Upper lobe of right lung (tissue), 1 donor: ENCODE results near the gene NINL. TPM values are rescaled to one million over a fixed set of nuclear protein-coding genes. Genes with fewer than 3 reads are reported as not detected.

Experiments used
- ATAC-seq: fragments of 200-7000 bp; cut with Tn5 transposase; one replicate; pipeline ENCODE4 v1.9.1; 2020; ENCODE audit warnings: mild to moderate bottlenecking, moderate library complexity
- DNase-seq: peaks from one replicate; pipeline ENCODE4 v3.0.0-alpha.2; 2020
- H3K27ac ChIP-seq: fragments of 200-600 bp; one replicate; pipeline ENCODE4 v1.8.0; 2022
- H3K27me3 ChIP-seq: fragments of 200-600 bp; one replicate; pipeline ENCODE4 v1.8.0; 2022; ENCODE audit warnings: mild to moderate bottlenecking
- H3K36me3 ChIP-seq: fragments of 200-600 bp; one replicate; pipeline ENCODE4 v1.8.0; 2022
- H3K4me1 ChIP-seq: fragments of 200-600 bp; one replicate; pipeline ENCODE4 v1.8.0; 2022
- H3K4me3 ChIP-seq: fragments of 200-600 bp; one replicate; pipeline ENCODE4 v1.8.0; 2022; ENCODE audit warnings: mild to moderate bottlenecking
- H3K9me3 ChIP-seq: fragments of 200-600 bp; one replicate; pipeline ENCODE4 v1.8.0; 2022
- intact Hi-C: fragments of 100-400 bp; cut with DNase I; formaldehyde crosslinking; loops from one replicate; pipeline ENCODE4 v1.11.0; 2022
- total RNA-seq: library from RNA; stranded (reverse); fragmentation: NEBNext Ultra II Directional; extraction: Animal tissue kit (Norgen Biotek cat#: 25700); gene quantifications from one replicate; pipeline ENCODE4 v1.2.1, GENCODE V29; 2021
- TF ChIP-seq, protein P1 (sequence below): fragments of 200-600 bp; IDR thresholded peaks from one replicate; pipeline ENCODE4 v1.8.0; 2022; ENCODE audit warnings: antibody characterized with exemption
- donor health status: DM: no; HTN: yes; CAD: no; lungs with severe emphysema.

The NINL gene
- total RNA-seq, 1 donor from 2014 or later: 13.2 TPM

DNA sequence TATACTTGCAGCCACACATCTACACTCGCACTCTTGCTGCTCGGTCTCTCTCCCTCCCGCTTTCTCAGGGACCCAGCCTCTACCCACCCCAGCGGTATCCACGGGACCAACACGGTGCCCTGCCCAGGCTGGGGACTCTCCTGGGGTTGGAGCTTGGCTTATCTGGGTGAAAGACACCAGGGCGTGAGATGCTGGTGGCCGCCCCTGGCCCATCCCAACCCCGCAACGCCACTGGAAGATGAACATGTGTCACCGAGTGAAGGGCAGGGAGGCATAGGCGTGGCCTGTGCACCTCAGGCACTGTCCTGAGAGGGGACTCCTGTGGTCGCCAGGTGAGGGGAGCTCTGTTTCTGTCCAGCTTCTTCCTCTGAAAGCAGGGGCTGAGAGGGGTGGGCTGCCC is 47.4 kb downstream of the NINL start:
- Histone ChIP-seq H3K36me3 (no peaks in the 10 kb centered on the region), H3K4me1 (peaks cover 20% of the 10 kb centered on the region), H3K27me3 (no peaks in the 10 kb centered on the region), H3K9me3 (no peaks in the 10 kb centered on the region), H3K27ac (no peak overlapping the region), H3K4me3 (no peak overlapping the region)
- TF ChIP-seq, protein P1, sequence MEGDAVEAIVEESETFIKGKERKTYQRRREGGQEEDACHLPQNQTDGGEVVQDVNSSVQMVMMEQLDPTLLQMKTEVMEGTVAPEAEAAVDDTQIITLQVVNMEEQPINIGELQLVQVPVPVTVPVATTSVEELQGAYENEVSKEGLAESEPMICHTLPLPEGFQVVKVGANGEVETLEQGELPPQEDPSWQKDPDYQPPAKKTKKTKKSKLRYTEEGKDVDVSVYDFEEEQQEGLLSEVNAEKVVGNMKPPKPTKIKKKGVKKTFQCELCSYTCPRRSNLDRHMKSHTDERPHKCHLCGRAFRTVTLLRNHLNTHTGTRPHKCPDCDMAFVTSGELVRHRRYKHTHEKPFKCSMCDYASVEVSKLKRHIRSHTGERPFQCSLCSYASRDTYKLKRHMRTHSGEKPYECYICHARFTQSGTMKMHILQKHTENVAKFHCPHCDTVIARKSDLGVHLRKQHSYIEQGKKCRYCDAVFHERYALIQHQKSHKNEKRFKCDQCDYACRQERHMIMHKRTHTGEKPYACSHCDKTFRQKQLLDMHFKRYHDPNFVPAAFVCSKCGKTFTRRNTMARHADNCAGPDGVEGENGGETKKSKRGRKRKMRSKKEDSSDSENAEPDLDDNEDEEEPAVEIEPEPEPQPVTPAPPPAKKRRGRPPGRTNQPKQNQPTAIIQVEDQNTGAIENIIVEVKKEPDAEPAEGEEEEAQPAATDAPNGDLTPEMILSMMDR: no peak
- DNase-seq (no peak), ATAC-seq (no peak)
- intact Hi-C loops: no loop called here

DNA sequence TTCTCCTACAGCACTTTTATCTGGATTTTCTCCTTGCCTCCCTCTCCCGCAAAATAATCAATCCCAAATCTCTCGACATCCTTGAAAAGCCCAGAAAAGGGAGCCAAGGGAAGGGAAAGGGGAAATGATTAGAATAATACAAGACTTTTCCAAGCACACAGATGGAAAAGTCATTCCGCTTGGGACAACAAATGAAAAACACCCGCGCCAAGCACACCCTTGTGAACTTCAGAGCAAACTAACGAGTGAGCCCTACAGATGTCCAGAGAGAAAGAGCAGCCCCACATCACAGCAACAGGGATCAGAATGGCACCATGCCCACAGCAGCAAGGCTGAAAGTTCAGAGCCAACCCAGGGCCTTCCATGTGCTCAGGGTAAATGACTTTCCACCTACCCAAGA is 49.6 kb downstream of the NINL start:
- Histone ChIP-seq H3K4me3 (no peak overlapping the region), H3K4me1 (peaks cover 12% of the 10 kb centered on the region), H3K27ac (no peak overlapping the region), H3K36me3 (no peaks in the 10 kb centered on the region), H3K27me3 (no peaks in the 10 kb centered on the region), H3K9me3 (no peaks in the 10 kb centered on the region)
- ATAC-seq: no peak
- TF ChIP-seq, protein P1: no peak
- DNase-seq: no peak
- intact Hi-C loops: no loop called here

DNA sequence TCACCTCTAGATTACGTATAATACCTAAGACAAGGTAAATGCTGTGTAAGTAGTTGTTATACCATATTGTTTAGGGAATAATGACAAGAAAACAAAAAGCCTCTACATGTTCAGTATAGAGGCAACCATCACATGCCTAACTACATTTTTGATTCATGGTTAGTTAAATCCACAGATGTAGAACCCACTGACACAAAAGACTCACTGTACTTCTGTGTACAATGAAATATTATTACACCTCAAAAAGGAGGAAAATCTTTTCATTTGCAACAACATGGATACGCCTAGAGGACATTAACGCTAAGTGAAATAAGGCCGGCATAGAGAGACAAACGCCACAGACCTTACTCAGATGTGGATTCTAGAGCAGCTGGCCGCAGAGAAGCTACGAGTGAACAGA is 50.5 kb downstream of the NINL start:
- H3K27ac ChIP-seq: no peak overlapping the region
- intact Hi-C loops: no loop called here
- H3K4me3 ChIP-seq: no peak overlapping the region
- no peaks in the 10 kb centered on the region for H3K9me3 ChIP-seq
- no peaks in the 10 kb centered on the region for H3K27me3 ChIP-seq
- no peak for ATAC-seq
- H3K36me3 ChIP-seq: no peaks in the 10 kb centered on the region
- TF ChIP-seq, protein P1: no peak
- peaks cover 12% of the 10 kb centered on the region for H3K4me1 ChIP-seq
- DNase-seq: no peak

DNA sequence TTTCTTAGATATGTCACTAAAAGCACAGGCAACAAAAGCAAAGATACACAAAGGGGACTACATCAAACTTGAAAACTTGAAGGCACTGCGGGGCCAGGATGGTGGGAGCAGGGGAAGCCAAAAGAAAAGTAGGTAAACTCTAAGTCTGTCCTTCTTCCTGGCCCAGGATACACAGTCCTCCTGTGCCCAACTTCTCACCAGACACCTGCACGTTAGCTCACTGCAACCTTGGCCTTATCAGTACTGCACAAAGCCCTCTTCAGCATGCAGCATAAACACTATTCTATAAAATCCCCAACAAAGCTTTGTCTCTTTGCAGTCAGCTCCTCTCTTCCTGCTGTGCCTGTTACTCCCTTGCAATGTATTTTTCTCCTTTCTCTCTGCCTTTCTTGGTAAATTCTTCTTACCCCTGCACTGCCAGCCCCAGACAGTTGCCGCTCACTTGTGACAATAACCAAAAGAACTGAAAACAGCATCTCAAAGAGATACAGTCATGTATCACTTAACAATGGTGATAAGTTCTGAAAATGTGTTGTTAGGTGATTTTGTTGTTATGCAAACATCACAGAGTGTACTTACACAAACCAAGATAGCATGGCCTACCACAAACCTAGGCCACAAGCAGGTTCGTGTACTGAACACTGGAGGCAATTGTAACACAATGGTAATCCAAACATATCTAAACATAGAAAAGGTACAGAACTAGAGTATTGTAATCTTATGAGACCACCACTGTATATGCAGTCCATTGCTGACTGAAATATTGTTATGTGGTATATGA is 51.2 kb downstream of the NINL start:
- ATAC-seq: no peak
- Histone ChIP-seq H3K27ac (no peak overlapping the region), H3K4me1 (peaks cover 6% of the 10 kb centered on the region), H3K36me3 (no peaks in the 10 kb centered on the region), H3K9me3 (no peaks in the 10 kb centered on the region), H3K27me3 (no peaks in the 10 kb centered on the region), H3K4me3 (no peak overlapping the region)
- intact Hi-C loops: no loop called here
- TF ChIP-seq, protein P1: no peak
- DNase-seq: no peak

DNA sequence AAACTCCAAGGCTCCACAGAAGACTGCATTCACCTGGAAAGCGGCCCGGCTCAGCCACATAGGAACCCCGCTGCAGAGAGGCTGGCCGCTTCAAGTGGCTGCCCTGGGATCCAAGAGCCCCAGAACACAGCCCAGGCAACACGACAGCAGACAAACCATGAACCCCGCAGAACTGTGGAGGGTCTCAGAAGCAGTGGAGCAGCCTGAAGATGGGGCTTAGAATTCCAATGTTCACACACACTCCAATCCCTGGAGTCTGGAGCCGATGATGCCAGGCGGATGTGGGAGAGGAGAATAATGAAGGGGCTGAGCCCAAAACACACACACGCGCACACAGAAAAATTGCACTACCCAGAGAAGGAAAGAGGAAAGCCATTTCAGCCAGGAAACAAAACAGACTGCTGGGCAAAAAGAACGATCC is 52.4 kb downstream of the NINL start:
- no peak overlapping the region for H3K27ac ChIP-seq
- TF ChIP-seq, protein P1: no peak
- H3K4me3 ChIP-seq: no peak overlapping the region
- no peaks in the 10 kb centered on the region for H3K27me3 ChIP-seq
- H3K36me3 ChIP-seq: no peaks in the 10 kb centered on the region
- intact Hi-C loops: no loop called here
- DNase-seq (no peak), ATAC-seq (peak; percentile 40)
- no peaks in the 10 kb centered on the region for H3K9me3 ChIP-seq
- no peaks in the 10 kb centered on the region for H3K4me1 ChIP-seq
